Bronchial epithelial cell (primary cell): ENCODE data around the gene AMN. TPM values are rescaled to one million over a fixed set of nuclear protein-coding genes. Genes with fewer than 3 reads are reported as not detected.
A peak's percentile ranks its signal among the peaks of the same experiment; 100 is the strongest.
"Not testable (repeated sequence)": the region's sequence is repeated elsewhere in the genome, so short reads cannot be mapped to it uniquely, and the experiment has no call there.

ENCODE experiments used
- DNase-seq: peaks from one replicate; pipeline ENCODE4 v3.0.0-alpha.2; 2010; ENCODE audit warnings: low read depth
- FAIRE-seq: peaks from 2 replicates; lab custom pipeline; 2011; peaks lifted over from hg19 to GRCh38; lab: Jason Lieb, UNC
- H3K27me3 ChIP-seq: 2 replicates; pipeline ENCODE4 v1.5.1; 2011; ENCODE audit warnings: low read length; ENCODE audit not compliant: control insufficient read depth, insufficient read depth
- H3K36me3 ChIP-seq: 2 replicates; pipeline ENCODE4 v1.5.1; 2011; ENCODE audit warnings: low read length; ENCODE audit not compliant: control insufficient read depth, insufficient read depth
- H3K4me3 ChIP-seq: 2 replicates; pipeline ENCODE4 v1.5.1; 2011; ENCODE audit warnings: mild to moderate bottlenecking, low read depth, low read length, control low read depth
- total RNA-seq: library from RNA; depleted of rRNA; stranded (reverse); fragments of >200 nt; gene quantifications from 2 replicates; pipeline ENCODE4 v1.2.1, GENCODE V29; 2014
- TF ChIP-seq, protein P1 (sequence below): IDR thresholded peaks from 2 replicates; pipeline ENCODE4 v1.5.1; 2011; ENCODE audit warnings: mild to moderate bottlenecking, moderate library complexity, low read length, control low read depth, inconsistent platforms; ENCODE audit not compliant: insufficient read depth, severe bottlenecking

The AMN gene
- total RNA-seq, 1 donor from 2014 or later: 4.2 TPM

GRCh38 chr14:102923925-102924486, 1.5 kb downstream of the AMN start:
- Histone ChIP-seq H3K36me3 (no peaks in the 10 kb centered on the region), H3K4me3 (no peak overlapping the region), H3K27me3 (peaks cover 24% of the 10 kb centered on the region)
- DNase-seq (no peak), FAIRE-seq (no peak)
- TF ChIP-seq, protein P1, sequence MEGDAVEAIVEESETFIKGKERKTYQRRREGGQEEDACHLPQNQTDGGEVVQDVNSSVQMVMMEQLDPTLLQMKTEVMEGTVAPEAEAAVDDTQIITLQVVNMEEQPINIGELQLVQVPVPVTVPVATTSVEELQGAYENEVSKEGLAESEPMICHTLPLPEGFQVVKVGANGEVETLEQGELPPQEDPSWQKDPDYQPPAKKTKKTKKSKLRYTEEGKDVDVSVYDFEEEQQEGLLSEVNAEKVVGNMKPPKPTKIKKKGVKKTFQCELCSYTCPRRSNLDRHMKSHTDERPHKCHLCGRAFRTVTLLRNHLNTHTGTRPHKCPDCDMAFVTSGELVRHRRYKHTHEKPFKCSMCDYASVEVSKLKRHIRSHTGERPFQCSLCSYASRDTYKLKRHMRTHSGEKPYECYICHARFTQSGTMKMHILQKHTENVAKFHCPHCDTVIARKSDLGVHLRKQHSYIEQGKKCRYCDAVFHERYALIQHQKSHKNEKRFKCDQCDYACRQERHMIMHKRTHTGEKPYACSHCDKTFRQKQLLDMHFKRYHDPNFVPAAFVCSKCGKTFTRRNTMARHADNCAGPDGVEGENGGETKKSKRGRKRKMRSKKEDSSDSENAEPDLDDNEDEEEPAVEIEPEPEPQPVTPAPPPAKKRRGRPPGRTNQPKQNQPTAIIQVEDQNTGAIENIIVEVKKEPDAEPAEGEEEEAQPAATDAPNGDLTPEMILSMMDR: no peak

- no peak overlapping the region for H3K4me3 ChIP-seq
- no peaks in the 10 kb centered on the region for H3K36me3 ChIP-seq
- FAIRE-seq (no peak), DNase-seq (no peak)
- peaks cover 30% of the 10 kb centered on the region for H3K27me3 ChIP-seq
- TF ChIP-seq, protein P1: no peak
Measured at GRCh38 chr14:102924632-102925588, 2.4 kb downstream of the AMN start.

DNA sequence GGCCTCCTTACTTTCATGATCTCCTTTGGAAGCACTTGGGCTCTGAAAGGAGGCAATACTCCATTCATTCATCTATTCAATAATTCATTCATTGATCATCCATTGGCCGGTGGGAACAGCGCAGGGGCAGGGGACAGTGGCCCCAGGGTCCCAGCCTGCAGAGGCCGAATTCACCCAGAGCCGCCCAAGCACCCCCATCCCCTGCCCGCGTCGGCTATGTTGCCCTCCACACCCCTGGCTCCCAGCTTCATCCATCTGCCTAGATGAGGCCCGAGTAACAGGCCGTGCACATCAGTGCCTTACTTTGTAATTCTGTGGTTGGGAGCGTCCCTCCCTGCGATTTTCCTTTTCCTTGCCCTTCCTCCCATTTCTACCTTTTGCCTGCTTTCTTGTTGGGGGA, 3.2 kb downstream of the AMN start:
- FAIRE-seq: no peak
- TF ChIP-seq, protein P1: no peak

GRCh38 chr14:102926104-102926503, 3.6 kb downstream of the AMN start:
- H3K36me3 ChIP-seq: no peaks in the 10 kb centered on the region
- no peak overlapping the region for H3K4me3 ChIP-seq
- peak; percentile 98 for FAIRE-seq
- DNase-seq: no peak
- H3K27me3 ChIP-seq: peaks cover 30% of the 10 kb centered on the region
- TF ChIP-seq, protein P1: no peak

More for the DNA sequence above, 3.2 kb downstream of the AMN start:
- H3K36me3 ChIP-seq: no peaks in the 10 kb centered on the region
- no peak for DNase-seq
- no peak overlapping the region for H3K4me3 ChIP-seq
- peaks cover 30% of the 10 kb centered on the region for H3K27me3 ChIP-seq

DNA sequence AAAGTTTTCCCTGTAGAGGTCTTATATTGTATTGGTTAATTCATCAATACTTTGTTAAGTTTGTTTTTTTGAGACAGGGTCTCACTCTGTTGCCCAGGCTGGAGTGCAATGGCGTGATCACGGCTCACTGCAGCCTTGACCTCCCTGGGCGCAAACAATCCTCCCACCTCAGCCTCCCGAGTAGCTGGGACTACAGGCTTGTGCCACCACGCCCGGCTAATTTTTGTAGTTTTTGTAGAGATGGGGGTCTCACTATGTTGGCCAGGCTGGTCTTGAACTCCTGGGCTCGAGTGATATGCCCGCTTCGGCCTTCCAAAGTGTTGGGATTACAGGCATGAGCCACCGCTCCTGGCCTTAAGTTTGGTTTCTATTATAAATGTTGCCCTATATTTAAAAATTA, 4.4 kb downstream of the AMN start:
- DNase-seq, H3K4me3 ChIP-seq, H3K36me3 ChIP-seq, FAIRE-seq: not testable (repeated sequence)
- peaks cover 30% of the 10 kb centered on the region for H3K27me3 ChIP-seq

- DNase-seq (peak; percentile 72), FAIRE-seq (no peak)
- H3K36me3 ChIP-seq: no peaks in the 10 kb centered on the region
- peak overlapping the region; percentile 43 for H3K4me3 ChIP-seq
- TF ChIP-seq, protein P1: no peak
- H3K27me3 ChIP-seq: peaks cover 30% of the 10 kb centered on the region
Measured at GRCh38 chr14:102927346-102927877, 4.9 kb downstream of the AMN start.
